SU-DHL-6 (cell line): ENCODE data around the gene APOM.

ENCODE experiments used
- H2AFZ ChIP-seq: fragments of 200-600 bp; sonication (generic); 2 replicates; pipeline ENCODE4 v1.6.1; 2014; ENCODE audit warnings: low read depth, mild to moderate bottlenecking, moderate library complexity, mixed read lengths, antibody characterized with exemption, low read length; ENCODE audit not compliant: severe bottlenecking
- H3F3A ChIP-seq: fragments of 200-600 bp; shearing (Covaris generic); 2 replicates; pipeline ENCODE4 v1.6.0; 2016; ENCODE audit warnings: antibody characterized with exemption, mild to moderate bottlenecking; ENCODE audit not compliant: insufficient read depth
- H3K27ac ChIP-seq: fragments of 200-600 bp; sonication (generic); 2 replicates; pipeline ENCODE4 v1.5.1; 2016; ENCODE audit warnings: low read depth, mild to moderate bottlenecking, low read length, moderate library complexity, mixed read lengths
- H3K27me3 ChIP-seq: fragments of 200-600 bp; sonication (generic), shearing (Covaris generic); 2 replicates; pipeline ENCODE4 v1.6.0; 2014; ENCODE audit warnings: mild to moderate bottlenecking, low read length
- H3K36me3 ChIP-seq: fragments of 200-600 bp; sonication (generic); 2 replicates; pipeline ENCODE4 v1.6.1; 2014; ENCODE audit warnings: mild to moderate bottlenecking, low read length, mixed read lengths
- H3K4me2 ChIP-seq: fragments of 300-600, 200-600 bp; shearing (Covaris generic), sonication (generic); 2 replicates; pipeline ENCODE4 v1.6.0; 2014; ENCODE audit warnings: low read length, low read depth, mild to moderate bottlenecking; ENCODE audit not compliant: poor library complexity, severe bottlenecking
- H3K4me3 ChIP-seq: fragments of 200-600 bp; sonication (generic); 2 replicates; pipeline ENCODE4 v1.5.1; 2014; ENCODE audit warnings: antibody characterized with exemption, low read length, mild to moderate bottlenecking, mixed read lengths; ENCODE audit not compliant: insufficient read depth, poor library complexity, severe bottlenecking
- H3K79me2 ChIP-seq: fragments of 200-600 bp; sonication (generic); 2 replicates; pipeline ENCODE4 v1.6.1; 2014; ENCODE audit warnings: mild to moderate bottlenecking, low read length, moderate library complexity; ENCODE audit not compliant: insufficient read depth
- H3K9ac ChIP-seq: fragments of 200-600 bp; sonication (generic); 2 replicates; pipeline ENCODE4 v1.7.0; 2014; ENCODE audit warnings: mild to moderate bottlenecking, low read length
- H3K9me2 ChIP-seq: fragments of 200-600 bp; sonication (generic); replicated peaks from 2 replicates; pipeline ENCODE4 v1.6.1; 2014; ENCODE audit warnings: low read length; ENCODE audit not compliant: insufficient read depth
- H3K9me3 ChIP-seq: fragments of 200-600 bp; sonication (generic); 2 replicates; pipeline ENCODE4 v1.6.1; 2014; ENCODE audit warnings: low read length, mixed read lengths; ENCODE audit not compliant: insufficient read depth
- H4K20me1 ChIP-seq: fragments of 200-600 bp; sonication (generic); 2 replicates; pipeline ENCODE4 v1.6.1; 2014; ENCODE audit warnings: low read depth, mild to moderate bottlenecking, antibody characterized with exemption, low read length, moderate library complexity, mixed read lengths
- CTCF ChIP-seq: fragments of 200-600 bp; sonication (generic); IDR thresholded peaks from one replicate; pipeline ENCODE4 v1.5.1; 2017; ENCODE audit warnings: antibody characterized with exemption, mild to moderate bottlenecking, low read length, moderate library complexity; ENCODE audit not compliant: insufficient read depth, poor library complexity, severe bottlenecking
- EZH2phosphoT487 ChIP-seq: fragments of 200-600 bp; sonication (generic), shearing (Covaris generic); conservative IDR thresholded peaks from 2 replicates; pipeline ENCODE4 v1.6.1; 2018; ENCODE audit warnings: mild to moderate bottlenecking, antibody characterized with exemption, low read length, moderate library complexity, mixed read lengths

The APOM gene

GRCh38 chr6:31655349-31656237 is at the start of gene APOM:
Gene APOM, plus strand, starts transcription at chr6:31655894. Its CDS starts 73 bp downstream, at chr6:31655967.
- peaks cover 19% of the 10 kb centered on the region for H3F3A ChIP-seq
- no peak within 1 kb of the TSS for H3K4me3 ChIP-seq
- no peaks in the 10 kb centered on the region for H3K27me3 ChIP-seq
- H3K27ac ChIP-seq: 0 out of 2 replicates have a peak within 1 kb of the TSS, but pooled peaks have one; percentile 1
- no peak within 1 kb of the TSS for H3K9ac ChIP-seq
- no peak within 1 kb of the TSS for H2AFZ ChIP-seq
- H3K79me2 ChIP-seq: peaks cover 52% of the 10 kb centered on the region
- no peaks in the 10 kb centered on the region for H4K20me1 ChIP-seq
- H3K36me3 ChIP-seq: no peaks in the 10 kb centered on the region
- H3K9me2 ChIP-seq: no peaks in the 10 kb centered on the region
- H3K4me2 ChIP-seq: no peak within 1 kb of the TSS
- no peaks in the 10 kb centered on the region for H3K9me3 ChIP-seq
- TF ChIP-seq CTCF: no peak

- Histone ChIP-seq H3K36me3 (no peaks in the 10 kb centered on the region), H3K9me3 (no peaks in the 10 kb centered on the region), H3K4me2 (no peak overlapping the region), H3K27me3 (no peaks in the 10 kb centered on the region), H3K9me2 (no peaks in the 10 kb centered on the region), H4K20me1 (no peaks in the 10 kb centered on the region), H3K9ac (no peak overlapping the region), H3K27ac (no peak overlapping the region), H3K79me2 (no peaks in the 10 kb centered on the region), H2AFZ (no peak overlapping the region), H3K4me3 (no peak overlapping the region), H3F3A (no peaks in the 10 kb centered on the region)
- TF ChIP-seq CTCF: no peak
- no peak for TF ChIP-seq EZH2phosphoT487
Measured at GRCh38 chr6:31607317-31607716, 48.4 kb upstream of the APOM start.

- H3K27ac ChIP-seq: no peak overlapping the region
- TF ChIP-seq CTCF: no peak
- TF ChIP-seq EZH2phosphoT487: no peak
- H3K79me2 ChIP-seq: no peaks in the 10 kb centered on the region
- H2AFZ ChIP-seq: no peak overlapping the region
- H3K36me3 ChIP-seq: no peaks in the 10 kb centered on the region
- H4K20me1 ChIP-seq: no peaks in the 10 kb centered on the region
- H3K27me3 ChIP-seq: no peaks in the 10 kb centered on the region
- no peak overlapping the region for H3K4me3 ChIP-seq
- H3K4me2 ChIP-seq: no peak overlapping the region
- no peaks in the 10 kb centered on the region for H3K9me2 ChIP-seq
- no peak overlapping the region for H3K9ac ChIP-seq
- H3K9me3 ChIP-seq: no peaks in the 10 kb centered on the region
- 0 out of 2 replicates have a peak, but pooled peaks cover 3% of the 10 kb centered on the region for H3F3A ChIP-seq
Measured at GRCh38 chr6:31609519-31610406, 45.9 kb upstream of the APOM start.
